Sigmoid colon (tissue), 7 donors: ENCODE data around the gene IL1RAPL1. TPM values are rescaled to one million over a fixed set of nuclear protein-coding genes. Genes with fewer than 3 reads are reported as not detected.

Source experiments
- DNase-seq: peaks from one replicate; pipeline ENCODE4 v3.0.0-alpha.2; 2019
- H3K27ac ChIP-seq, 4 donors: fragments of 200-600 bp; sonication (generic); one replicate each; pipeline ENCODE4 v1.5.1; 2016 to 2019; ENCODE audit warnings: mild to moderate bottlenecking in 1 of 4
- H3K27me3 ChIP-seq, 3 donors: fragments of 200-600 bp; sonication (generic); one replicate each; pipeline ENCODE4 v1.5.1; 2019; ENCODE audit warnings: mild to moderate bottlenecking in 1 of 3
- H3K36me3 ChIP-seq, 4 donors: fragments of 200-600 bp; sonication (generic); one replicate each; pipeline ENCODE4 v1.5.1; 2016 to 2019
- H3K4me1 ChIP-seq, 4 donors: fragments of 200-600 bp; sonication (generic); one replicate each; pipeline ENCODE4 v1.5.1; 2017 to 2019
- H3K4me3 ChIP-seq, 4 donors: fragments of 200-600 bp; sonication (generic); one replicate each; pipeline ENCODE4 v1.5.1; 2017 to 2019; ENCODE audit warnings: mild to moderate bottlenecking in 2 of 4, moderate library complexity in 1 of 4
- H3K9me3 ChIP-seq, 4 donors: fragments of 200-600 bp in 3 of 4; sonication (generic) in 3 of 4; one replicate each; pipeline versions ENCODE4 v1.5.1 to v1.6.1; 2013 to 2019
- EP300 ChIP-seq, 4 donors: sonication (generic); formaldehyde crosslinking; IDR thresholded peaks; one replicate each; pipeline ENCODE4 v1.6.1; 2017; ENCODE audit warnings: antibody characterized with exemption in 4 of 4
- POLR2A ChIP-seq, 2 donors: fragments of 450-650 bp; IDR thresholded peaks; one replicate each; pipeline ENCODE4 v1.6.1; 2016; ENCODE audit warnings: antibody characterized with exemption in 2 of 2, mild to moderate bottlenecking in 2 of 2, moderate library complexity in 2 of 2
- POLR2AphosphoS5 ChIP-seq, 4 donors: sonication (generic); formaldehyde crosslinking; IDR thresholded peaks; one replicate each; pipeline ENCODE4 v1.6.1; 2017; ENCODE audit warnings: antibody characterized with exemption in 4 of 4
- WGBS, 2 donors: extraction: QIAGEN DNeasy Blood & Tissue Kit; methylation state at CpG; one replicate each; pipeline ENCODE4 v1.1.7; 2013; 5-methylcytosine and 5-hydroxymethylcytosine counted together
- intact Hi-C: fragments of 100-400 bp; cut with DNase I; formaldehyde crosslinking; loops from one replicate; pipeline ENCODE4 v1.15.1; 2023
- polyA plus RNA-seq, 3 donors: library from polyadenylated mRNA; stranded (reverse); fragments of 200-250 nt; gene quantifications; one replicate each; pipeline ENCODE4 v1.2.3, GENCODE V29; 2013
- total RNA-seq, 4 donors: library from RNA; depleted of rRNA; stranded (reverse); fragments of >200 nt; gene quantifications; one replicate each; pipeline ENCODE4 v1.1.0, GENCODE V29; 2016
- TF ChIP-seq, protein P1 (sequence below), 4 experiments: fragments of 450-650 bp in 3 of 4; fragments of 200-600 bp in 1 of 4; IDR thresholded peaks; one replicate each; pipeline ENCODE4 v1.5.1; 2016 to 2019; ENCODE audit warnings: antibody characterized with exemption in 4 of 4, mild to moderate bottlenecking in 3 of 4, moderate library complexity in 2 of 4
- donor health status: healthy with polysubstance abuse.
- donor health status: Bipolar disorder and iron deficiency.
- donor health status: healthy.

IL1RAPL1 gene
- total and polyA plus RNA-seq, 7 donors, result 0.07 to 2.5 (median 1.2) TPM; not detected in 2

DNA sequence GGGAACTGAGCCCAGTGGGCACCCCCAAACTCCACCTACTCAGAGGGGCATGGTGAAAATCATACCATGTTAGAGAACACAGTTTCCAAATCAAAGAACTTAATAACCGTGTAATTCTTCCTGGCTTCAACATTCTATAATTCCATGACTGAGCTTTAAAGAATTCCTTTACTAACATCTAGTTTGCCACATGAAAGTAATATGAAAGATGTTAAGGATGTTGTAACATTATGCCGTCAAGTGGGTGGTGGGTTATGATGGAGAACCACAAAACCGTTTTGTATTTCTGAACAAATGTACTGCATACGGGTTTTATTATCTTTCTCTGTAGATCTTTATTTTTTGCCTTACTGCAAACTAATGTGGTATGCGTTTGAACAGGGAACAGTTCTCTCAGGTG lies 1079.1 kb downstream of the IL1RAPL1 start:
- Histone ChIP-seq H3K27me3 (no peaks in the 10 kb centered on the region), H3K4me3 (no peak overlapping the region), H3K9me3 (no peaks in the 10 kb centered on the region), H3K36me3 (no peaks in the 10 kb centered on the region), H3K4me1 (peaks cover 0 to 16% (median 6%) of the 10 kb centered on the region in 4 donors), H3K27ac (no peak overlapping the region)
- TF ChIP-seq POLR2A (IDR thresholded peaks at IDR 0.05), result no peak
- TF ChIP-seq, protein P1, sequence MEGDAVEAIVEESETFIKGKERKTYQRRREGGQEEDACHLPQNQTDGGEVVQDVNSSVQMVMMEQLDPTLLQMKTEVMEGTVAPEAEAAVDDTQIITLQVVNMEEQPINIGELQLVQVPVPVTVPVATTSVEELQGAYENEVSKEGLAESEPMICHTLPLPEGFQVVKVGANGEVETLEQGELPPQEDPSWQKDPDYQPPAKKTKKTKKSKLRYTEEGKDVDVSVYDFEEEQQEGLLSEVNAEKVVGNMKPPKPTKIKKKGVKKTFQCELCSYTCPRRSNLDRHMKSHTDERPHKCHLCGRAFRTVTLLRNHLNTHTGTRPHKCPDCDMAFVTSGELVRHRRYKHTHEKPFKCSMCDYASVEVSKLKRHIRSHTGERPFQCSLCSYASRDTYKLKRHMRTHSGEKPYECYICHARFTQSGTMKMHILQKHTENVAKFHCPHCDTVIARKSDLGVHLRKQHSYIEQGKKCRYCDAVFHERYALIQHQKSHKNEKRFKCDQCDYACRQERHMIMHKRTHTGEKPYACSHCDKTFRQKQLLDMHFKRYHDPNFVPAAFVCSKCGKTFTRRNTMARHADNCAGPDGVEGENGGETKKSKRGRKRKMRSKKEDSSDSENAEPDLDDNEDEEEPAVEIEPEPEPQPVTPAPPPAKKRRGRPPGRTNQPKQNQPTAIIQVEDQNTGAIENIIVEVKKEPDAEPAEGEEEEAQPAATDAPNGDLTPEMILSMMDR (IDR thresholded peaks at IDR 0.05), result no peak
- TF ChIP-seq POLR2AphosphoS5 (IDR thresholded peaks at IDR 0.05), result no peak
- TF ChIP-seq EP300 (IDR thresholded peaks at IDR 0.05), result no peak
- no peak for DNase-seq
- intact Hi-C loops, result no loop called here
- 78 to 90% methylated on average over 5 of the region's 5 CpGs for WGBS, 2 donors

DNA sequence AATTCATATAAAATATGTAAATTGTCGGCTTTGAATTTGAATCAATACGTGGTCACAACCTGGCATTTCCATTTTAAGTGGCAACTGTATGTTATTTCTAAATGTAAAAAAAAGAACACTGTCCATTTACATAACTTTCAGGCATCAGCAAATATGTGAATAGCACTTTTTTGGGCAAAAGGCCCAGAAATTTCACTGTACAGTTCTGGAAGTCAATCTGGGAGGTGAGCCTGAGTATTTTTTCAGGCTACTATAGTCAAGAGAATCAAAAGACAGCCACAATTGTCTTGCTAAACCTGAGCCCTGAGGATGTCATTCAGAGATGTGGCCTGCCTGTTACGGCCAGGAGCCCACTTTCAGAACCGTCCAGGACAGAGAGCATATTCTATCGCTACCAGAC lies 1084.2 kb downstream of the IL1RAPL1 start:
- H3K4me1 ChIP-seq, result no peaks in the 10 kb centered on the region
- no peaks in the 10 kb centered on the region for H3K27me3 ChIP-seq
- TF ChIP-seq POLR2AphosphoS5 (IDR thresholded peaks at IDR 0.05), result no peak
- no peak for TF ChIP-seq EP300 (IDR thresholded peaks at IDR 0.05)
- no peak for TF ChIP-seq POLR2A (IDR thresholded peaks at IDR 0.05)
- TF ChIP-seq, protein P1 (IDR thresholded peaks at IDR 0.05), result no peak
- H3K27ac ChIP-seq, result no peak overlapping the region
- WGBS, 2 donors, result 88 to 94% methylated on average over 5 of the region's 5 CpGs
- H3K4me3 ChIP-seq, result no peak overlapping the region
- DNase-seq, result no peak
- H3K9me3 ChIP-seq, result no peaks in the 10 kb centered on the region
- intact Hi-C loops, result no loop called here
- H3K36me3 ChIP-seq, result no peaks in the 10 kb centered on the region

DNA sequence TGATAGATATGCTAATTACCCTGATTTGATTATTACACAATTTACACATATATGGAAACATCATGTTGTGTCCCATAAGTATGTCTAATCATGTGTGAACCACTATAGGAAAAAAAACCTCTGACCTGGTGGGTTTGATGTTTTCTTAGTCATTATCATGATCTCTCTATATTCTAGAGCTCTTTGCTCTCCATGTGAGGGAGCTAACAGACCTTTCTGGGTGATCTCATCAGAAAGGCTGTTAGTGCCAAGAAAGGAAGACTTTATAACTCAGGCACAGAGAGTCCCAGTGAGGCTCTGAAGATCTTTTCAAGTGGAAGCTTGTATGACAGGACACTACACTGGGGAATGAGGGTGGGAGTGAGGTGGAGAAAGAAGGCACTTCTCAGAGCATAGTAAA lies 1100.4 kb downstream of the IL1RAPL1 start:
- TF ChIP-seq, protein P1 (IDR thresholded peaks at IDR 0.05), result no peak
- TF ChIP-seq POLR2A (IDR thresholded peaks at IDR 0.05), result no peak
- TF ChIP-seq POLR2AphosphoS5 (IDR thresholded peaks at IDR 0.05), result no peak
- TF ChIP-seq EP300 (IDR thresholded peaks at IDR 0.05), result no peak
- no peaks in the 10 kb centered on the region for H3K27me3 ChIP-seq
- no peak for DNase-seq
- no peaks in the 10 kb centered on the region for H3K9me3 ChIP-seq
- H3K4me3 ChIP-seq, result no peak overlapping the region
- no peaks in the 10 kb centered on the region for H3K36me3 ChIP-seq
- peaks cover 0 to 3% (median 0%) of the 10 kb centered on the region in 4 donors for H3K4me1 ChIP-seq
- intact Hi-C loops, result no loop called here
- H3K27ac ChIP-seq, result no peak overlapping the region

DNA sequence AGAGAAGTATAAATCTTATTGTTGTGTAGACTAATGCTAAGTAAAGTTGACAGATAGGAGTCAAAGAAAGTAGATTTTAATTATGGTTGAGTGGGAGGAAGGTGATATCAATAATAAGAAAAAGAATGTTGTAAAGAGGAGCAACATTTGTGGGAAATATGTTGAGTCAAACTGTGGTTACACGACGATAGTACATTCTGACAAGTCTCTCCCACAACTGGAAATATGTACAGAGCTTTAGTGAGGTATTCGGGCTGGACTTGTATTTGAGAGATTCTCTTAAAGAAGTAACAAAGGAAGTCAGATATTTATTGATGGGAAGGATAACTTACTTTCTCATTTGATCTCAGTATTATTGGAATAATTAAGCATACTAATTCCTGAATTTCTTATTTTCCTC lies 1102.8 kb downstream of the IL1RAPL1 start:
- no peak for DNase-seq
- intact Hi-C loops, result no loop called here
- WGBS, 2 donors, result 93% methylated on average over 3 of the region's 3 CpGs
- H3K9me3 ChIP-seq, result no peaks in the 10 kb centered on the region
- H3K36me3 ChIP-seq, result no peaks in the 10 kb centered on the region
- peaks cover 0 to 5% (median 2%) of the 10 kb centered on the region in 4 donors for H3K4me1 ChIP-seq
- no peaks in the 10 kb centered on the region for H3K27me3 ChIP-seq
- TF ChIP-seq POLR2A (IDR thresholded peaks at IDR 0.05) (no peak), EP300 (IDR thresholded peaks at IDR 0.05) (no peak)
- no peak overlapping the region for H3K27ac ChIP-seq
- no peak overlapping the region for H3K4me3 ChIP-seq

DNA sequence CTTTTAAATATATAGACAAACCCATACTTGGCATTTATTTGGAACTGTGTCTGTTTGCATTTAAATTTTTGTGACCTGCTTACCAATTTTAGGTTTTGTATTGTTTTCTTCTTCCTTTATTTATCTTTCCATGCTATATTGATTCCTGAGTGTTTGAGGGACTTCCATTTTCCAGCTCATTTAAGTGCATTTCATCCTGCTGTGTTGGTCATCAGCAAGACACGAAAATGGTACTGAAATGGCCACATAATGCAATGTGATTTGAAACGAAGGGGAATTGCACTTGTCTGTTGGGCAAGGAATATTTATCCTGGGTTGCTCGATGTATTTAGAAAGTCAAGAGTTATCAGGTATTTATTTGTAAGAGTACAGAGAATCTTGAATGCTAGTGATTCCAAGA lies 1103.8 kb downstream of the IL1RAPL1 start:
- Histone ChIP-seq H3K9me3 (no peaks in the 10 kb centered on the region), H3K36me3 (no peaks in the 10 kb centered on the region), H3K4me3 (no peak overlapping the region), H3K27me3 (no peaks in the 10 kb centered on the region), H3K4me1 (peaks cover 0 to 5% (median 2%) of the 10 kb centered on the region in 4 donors), H3K27ac (no peak overlapping the region)
- TF ChIP-seq POLR2AphosphoS5 (IDR thresholded peaks at IDR 0.05) (no peak), POLR2A (IDR thresholded peaks at IDR 0.05) (no peak), EP300 (IDR thresholded peaks at IDR 0.05) (no peak)
- TF ChIP-seq, protein P1 (IDR thresholded peaks at IDR 0.05), result no peak
- DNase-seq, result no peak
- intact Hi-C loops, result no loop called here
- 80 to 87% methylated on average over 3 of the region's 3 CpGs for WGBS, 2 donors
